ENCODE results near the gene SDR39U1.

SDR39U1 gene

DNA sequence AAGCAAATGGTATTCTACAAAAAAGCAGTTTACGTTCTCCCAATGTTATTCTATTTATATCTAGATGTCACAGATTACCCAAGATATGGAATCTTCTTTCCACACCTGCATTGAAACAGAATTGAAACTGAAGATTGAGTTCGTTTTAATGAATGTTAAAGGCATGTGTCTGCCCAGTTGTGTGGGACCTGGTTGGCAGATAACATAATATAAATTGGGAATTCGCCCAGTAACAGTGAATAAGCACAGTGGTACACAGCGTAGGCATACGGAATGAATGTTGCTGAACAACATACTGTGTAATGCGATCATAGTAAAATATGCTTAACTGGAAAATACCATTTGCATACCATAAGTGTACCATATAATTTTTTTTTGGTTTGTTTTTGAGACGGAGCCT is 8.5 kb downstream of the SDR39U1 start:
- H3K4me3 ChIP-seq (ENCODE audit: low read depth in 1 of 2, low read length in 2 of 2), result no peak overlapping the region
- no peak overlapping the region for H3K27ac ChIP-seq (ENCODE audit: low read depth, low read length)
- peaks cover 34% of the 10 kb centered on the region for H3K4me1 ChIP-seq (ENCODE audit: insufficient read depth, low read length)
- H3K9me3 ChIP-seq (ENCODE audit: low read length), result no peaks in the 10 kb centered on the region
- no peak overlapping the region for H3K9ac ChIP-seq (ENCODE audit: low read length)
- peaks cover 62% of the 10 kb centered on the region for H3K36me3 ChIP-seq (ENCODE audit: insufficient read depth, low read length)
- no peaks in the 10 kb centered on the region for H3K27me3 ChIP-seq (ENCODE audit: control insufficient read depth in 1 of 2, insufficient read depth in 2 of 2, low read length in 2 of 2)

DNA sequence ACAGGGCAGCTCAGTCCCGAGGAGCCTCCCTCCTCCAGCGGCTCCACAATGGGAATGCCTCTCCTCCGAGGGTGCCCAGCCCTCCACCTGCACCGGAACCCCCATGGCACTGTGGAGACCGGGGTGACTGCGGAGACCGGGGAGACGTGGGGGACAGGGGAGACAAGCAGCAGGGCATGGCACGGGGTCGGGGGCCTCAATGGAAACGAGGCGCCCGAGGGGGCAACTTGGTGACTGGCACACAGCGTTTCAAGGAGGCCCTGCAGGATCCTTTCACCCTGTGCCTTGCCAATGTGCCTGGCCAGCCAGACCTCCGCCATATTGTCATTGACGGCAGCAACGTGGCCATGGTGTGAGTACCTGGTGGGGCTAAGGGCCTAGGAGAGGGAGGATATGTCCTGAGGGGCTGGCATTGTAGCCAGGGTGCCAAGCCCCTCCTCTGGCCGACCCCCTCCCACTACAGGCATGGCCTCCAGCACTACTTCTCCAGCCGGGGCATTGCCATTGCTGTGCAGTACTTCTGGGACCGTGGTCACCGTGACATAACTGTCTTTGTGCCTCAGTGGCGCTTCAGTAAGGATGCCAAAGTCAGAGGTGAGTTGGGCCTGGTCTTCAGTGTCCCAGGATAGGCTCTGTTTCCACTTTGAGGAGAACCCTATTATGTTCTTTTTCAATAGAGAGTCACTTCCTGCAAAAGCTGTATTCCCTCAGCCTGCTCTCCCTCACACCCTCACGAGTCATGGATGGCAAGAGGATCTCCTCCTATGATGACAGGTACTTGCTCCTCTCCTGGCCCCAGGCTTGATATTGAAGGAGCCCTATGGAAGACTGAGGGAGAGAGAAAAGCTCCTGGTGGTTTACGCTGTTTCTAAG is 10.1 kb downstream of the SDR39U1 start:
- peak overlapping the region in 1 of 2 donors; percentile 94 for H3K4me3 ChIP-seq (ENCODE audit: low read depth in 1 of 2, low read length in 2 of 2)
- H3K4me1 ChIP-seq (ENCODE audit: insufficient read depth, low read length), result peaks cover 35% of the 10 kb centered on the region
- no peaks in the 10 kb centered on the region for H3K9me3 ChIP-seq (ENCODE audit: low read length)
- no peaks in the 10 kb centered on the region for H3K27me3 ChIP-seq (ENCODE audit: control insufficient read depth in 1 of 2, insufficient read depth in 2 of 2, low read length in 2 of 2)
- H3K27ac ChIP-seq (ENCODE audit: low read depth, low read length), result peak overlapping the region; percentile 14
- peaks cover 47% of the 10 kb centered on the region for H3K36me3 ChIP-seq (ENCODE audit: insufficient read depth, low read length)
- no peak overlapping the region for H3K9ac ChIP-seq (ENCODE audit: low read length)

DNA sequence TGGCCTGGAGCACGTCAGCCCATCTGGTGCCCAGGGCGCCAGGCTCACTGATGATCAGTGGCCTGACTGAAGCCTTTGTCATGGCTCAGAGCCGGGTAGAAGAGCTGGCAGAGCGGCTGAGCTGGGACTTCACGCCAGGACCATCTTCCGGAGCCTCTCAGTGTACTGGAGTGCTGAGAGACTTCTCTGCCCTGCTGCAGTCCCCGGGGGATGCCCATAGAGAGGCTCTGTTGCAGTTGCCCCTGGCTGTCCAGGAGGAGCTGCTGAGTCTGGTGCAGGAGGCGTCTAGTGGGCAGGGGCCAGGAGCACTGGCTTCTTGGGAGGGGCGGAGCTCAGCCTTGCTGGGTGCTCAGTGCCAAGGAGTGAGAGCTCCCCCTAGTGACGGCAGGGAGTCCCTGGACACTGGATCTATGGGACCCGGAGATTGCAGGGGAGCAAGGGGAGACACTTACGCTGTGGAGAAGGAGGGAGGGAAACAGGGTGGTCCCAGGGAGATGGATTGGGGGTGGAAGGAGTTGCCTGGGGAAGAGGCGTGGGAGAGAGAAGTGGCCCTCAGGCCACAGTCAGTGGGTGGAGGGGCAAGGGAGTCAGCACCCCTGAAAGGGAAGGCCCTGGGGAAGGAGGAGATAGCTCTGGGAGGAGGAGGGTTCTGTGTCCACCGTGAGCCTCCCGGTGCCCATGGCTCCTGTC is 10.9 kb downstream of the SDR39U1 start:
- peak overlapping the region; percentile 72 to 94 for H3K4me3 ChIP-seq (ENCODE audit: low read depth in 1 of 2, low read length in 2 of 2)
- H3K9me3 ChIP-seq (ENCODE audit: low read length), result no peaks in the 10 kb centered on the region
- H3K36me3 ChIP-seq (ENCODE audit: insufficient read depth, low read length), result peaks cover 39% of the 10 kb centered on the region
- H3K27me3 ChIP-seq (ENCODE audit: control insufficient read depth in 1 of 2, insufficient read depth in 2 of 2, low read length in 2 of 2), result no peaks in the 10 kb centered on the region
- H3K9ac ChIP-seq (ENCODE audit: low read length), result peak overlapping the region; percentile 100
- peak overlapping the region; percentile 98 for H3K27ac ChIP-seq (ENCODE audit: low read depth, low read length)
- peaks cover 27% of the 10 kb centered on the region for H3K4me1 ChIP-seq (ENCODE audit: insufficient read depth, low read length)

DNA sequence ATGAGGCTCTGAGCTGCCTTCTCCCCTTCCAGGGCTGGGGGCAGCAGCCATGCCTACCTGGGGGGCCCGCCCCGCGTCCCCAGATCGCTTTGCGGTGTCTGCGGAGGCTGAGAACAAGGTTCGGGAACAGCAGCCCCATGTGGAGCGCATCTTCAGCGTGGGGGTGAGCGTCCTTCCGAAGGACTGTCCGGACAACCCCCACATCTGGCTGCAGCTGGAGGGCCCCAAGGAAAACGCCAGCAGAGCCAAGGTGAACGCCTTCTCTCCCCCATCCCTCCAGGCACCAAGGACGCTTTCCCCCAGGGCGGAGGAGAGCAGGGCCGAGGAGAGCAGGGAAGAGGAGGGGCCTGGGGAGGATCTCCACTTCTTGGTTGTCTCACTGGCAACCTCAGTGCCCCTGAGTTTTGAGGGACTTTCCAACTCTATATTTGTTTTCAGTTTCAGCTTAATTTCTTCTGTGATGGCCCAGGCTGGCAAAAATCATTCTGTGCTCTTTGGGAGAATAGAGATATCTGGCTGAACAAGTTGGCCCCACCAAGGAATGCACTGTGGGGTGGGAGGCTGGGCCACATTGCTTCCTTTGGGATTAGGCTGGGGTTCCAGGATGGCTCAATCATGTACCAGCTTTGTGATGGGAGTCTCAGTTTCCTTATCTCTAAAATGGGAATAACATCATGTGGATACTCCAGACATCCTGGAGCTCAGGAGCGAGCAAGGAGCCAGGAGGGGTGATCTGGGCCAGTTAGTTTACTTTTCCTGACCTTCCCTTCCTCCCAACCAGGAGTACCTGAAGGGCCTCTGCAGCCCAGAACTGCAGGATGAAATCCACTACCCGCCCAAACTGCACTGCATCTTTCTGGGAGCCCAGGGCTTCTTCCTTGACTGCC is 11.7 kb downstream of the SDR39U1 start:
- Histone ChIP-seq H3K27me3 (ENCODE audit: control insufficient read depth in 1 of 2, insufficient read depth in 2 of 2, low read length in 2 of 2) (no peaks in the 10 kb centered on the region), H3K9ac (ENCODE audit: low read length) (peak overlapping the region; percentile 100), H3K36me3 (ENCODE audit: insufficient read depth, low read length) (peaks cover 31% of the 10 kb centered on the region), H3K4me3 (ENCODE audit: low read depth in 1 of 2, low read length in 2 of 2) (peak overlapping the region; percentile 72 to 94), H3K9me3 (ENCODE audit: low read length) (no peaks in the 10 kb centered on the region), H3K27ac (ENCODE audit: low read depth, low read length) (peak overlapping the region; percentile 98), H3K4me1 (ENCODE audit: insufficient read depth, low read length) (peaks cover 21% of the 10 kb centered on the region)

DNA sequence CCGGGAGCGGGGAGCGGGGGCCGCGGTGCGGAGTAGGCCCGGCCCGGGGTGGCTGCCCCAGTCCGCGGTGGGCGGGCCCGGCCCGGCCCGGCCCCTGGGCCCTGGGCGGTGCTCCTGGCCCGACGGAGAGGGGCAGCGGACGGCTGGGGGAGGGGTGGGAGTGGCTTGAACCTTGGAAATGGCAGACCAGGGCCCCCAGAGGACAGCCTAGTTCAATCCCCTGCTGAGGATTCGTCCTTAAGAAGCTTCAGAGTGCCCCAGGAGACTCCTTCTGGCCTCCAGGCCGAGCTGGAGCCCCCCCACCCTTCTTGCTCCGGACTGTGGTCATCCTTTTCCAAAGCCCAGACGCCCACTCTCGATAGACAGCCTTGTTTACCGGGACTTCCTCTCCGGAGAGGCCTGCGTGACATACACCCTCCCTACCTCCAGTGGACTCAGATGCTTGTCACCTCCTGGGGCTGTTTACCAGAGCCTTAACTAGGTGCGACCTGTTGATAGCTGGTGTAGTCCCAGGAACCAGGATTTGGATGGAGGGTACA is 12.4 kb downstream of the SDR39U1 start:
- Histone ChIP-seq H3K4me3 (ENCODE audit: low read depth in 1 of 2, low read length in 2 of 2) (peak overlapping the region; percentile 72 to 94), H3K9ac (ENCODE audit: low read length) (peak overlapping the region; percentile 100), H3K27ac (ENCODE audit: low read depth, low read length) (peak overlapping the region; percentile 98), H3K36me3 (ENCODE audit: insufficient read depth, low read length) (peaks cover 26% of the 10 kb centered on the region), H3K9me3 (ENCODE audit: low read length) (no peaks in the 10 kb centered on the region), H3K4me1 (ENCODE audit: insufficient read depth, low read length) (peaks cover 21% of the 10 kb centered on the region), H3K27me3 (ENCODE audit: control insufficient read depth in 1 of 2, insufficient read depth in 2 of 2, low read length in 2 of 2) (no peaks in the 10 kb centered on the region)

DNA sequence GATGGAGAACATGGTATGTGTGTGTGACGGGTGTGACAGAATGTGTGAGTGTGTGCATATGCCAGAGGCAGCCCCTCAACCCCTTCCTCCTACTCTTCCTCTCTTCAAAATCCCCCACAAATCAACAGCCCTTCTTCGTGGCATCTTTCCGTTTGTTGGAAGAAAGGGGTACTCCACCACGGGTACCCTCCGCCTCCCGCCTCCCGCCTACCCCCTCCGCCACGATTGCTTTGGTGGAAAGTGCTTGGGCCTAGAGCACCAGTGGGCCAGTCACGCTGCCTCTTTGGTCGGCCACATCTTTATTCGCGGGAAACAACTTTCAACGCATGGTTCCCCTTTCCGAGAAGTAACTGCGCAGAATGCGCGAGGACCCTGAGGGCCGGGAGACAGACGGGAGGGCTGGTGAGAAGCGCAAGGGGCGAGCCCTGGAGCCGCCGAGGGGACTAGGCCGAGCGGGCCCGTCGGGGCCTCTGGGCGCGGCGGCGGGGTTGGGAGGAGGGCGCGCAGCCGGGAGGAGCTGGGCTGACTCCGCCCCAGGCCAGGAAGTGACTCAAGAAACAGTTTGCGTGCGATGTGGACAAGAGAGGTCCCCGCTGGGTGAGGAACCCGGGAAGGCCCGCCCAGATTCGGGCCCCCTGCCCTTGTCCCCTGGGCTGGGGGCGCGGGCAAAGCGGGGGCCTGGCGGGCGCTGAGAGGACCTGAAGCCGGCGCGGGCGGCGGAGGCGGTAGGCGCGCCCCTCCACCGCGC is 13.0 kb downstream of the SDR39U1 start, which contains the start of the genes CBLN3 and KHNYN:
Gene CBLN3 (minus strand): TSS at position 274 of the 748 bp plus-strand sequence. CDS start 614 bp downstream, outside the sequence.
Gene KHNYN (plus strand): TSS at position 560 of the 748 bp plus-strand sequence. CDS start 777 bp downstream, outside the sequence.
- Histone ChIP-seq H3K27ac (ENCODE audit: low read depth, low read length) (peak within 1 kb of the TSS; percentile 98), H3K4me1 (ENCODE audit: insufficient read depth, low read length) (peaks cover 21% of the 10 kb centered on the region), H3K9me3 (ENCODE audit: low read length) (no peaks in the 10 kb centered on the region), H3K4me3 (ENCODE audit: low read depth in 1 of 2, low read length in 2 of 2) (peak within 1 kb of the TSS; percentile 72 to 94), H3K36me3 (ENCODE audit: insufficient read depth, low read length) (peaks cover 26% of the 10 kb centered on the region), H3K27me3 (ENCODE audit: control insufficient read depth in 1 of 2, insufficient read depth in 2 of 2, low read length in 2 of 2) (no peaks in the 10 kb centered on the region), H3K9ac (ENCODE audit: low read length) (peak within 1 kb of the TSS; percentile 100)

DNA sequence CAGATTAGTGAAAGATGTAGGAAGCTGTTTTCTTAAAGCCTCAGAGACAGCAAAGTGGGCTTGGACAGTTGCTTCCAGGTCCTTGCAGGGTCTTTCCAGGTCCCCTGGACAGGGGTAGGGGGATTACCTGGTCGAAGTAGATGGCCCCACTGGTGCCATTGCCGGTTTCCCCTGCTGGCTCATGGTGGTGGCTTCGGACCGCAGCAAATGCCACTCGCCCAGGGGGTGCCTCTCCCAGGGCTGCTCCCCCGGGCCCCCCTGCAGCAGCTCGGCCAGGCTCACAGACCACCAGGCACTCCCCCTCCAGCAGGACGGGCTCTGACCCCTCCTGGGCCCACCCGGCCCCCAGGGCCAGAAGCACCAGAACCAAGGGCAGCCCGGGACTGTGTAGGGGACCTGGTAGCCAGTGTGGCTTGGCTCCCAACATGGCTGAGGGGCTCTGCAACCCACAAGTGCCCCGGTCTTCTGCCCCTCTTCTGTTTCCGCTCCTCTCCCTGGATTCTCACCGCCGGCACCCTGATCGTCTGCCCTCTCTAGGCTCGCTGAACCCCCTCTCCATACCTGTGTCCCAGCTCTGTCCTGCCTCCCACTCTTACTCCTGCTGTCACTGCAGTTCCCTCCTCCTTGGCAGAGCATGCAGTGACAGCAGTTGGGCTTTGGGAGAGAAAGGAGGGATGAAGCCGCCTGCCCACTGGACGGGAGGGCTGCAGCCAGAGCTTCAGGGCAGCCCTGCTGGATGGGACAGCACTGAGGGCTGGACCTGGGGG is 13.8 kb downstream of the SDR39U1 start:
- H3K36me3 ChIP-seq (ENCODE audit: insufficient read depth, low read length), result peaks cover 26% of the 10 kb centered on the region
- H3K4me1 ChIP-seq (ENCODE audit: insufficient read depth, low read length), result peaks cover 21% of the 10 kb centered on the region
- no peaks in the 10 kb centered on the region for H3K27me3 ChIP-seq (ENCODE audit: control insufficient read depth in 1 of 2, insufficient read depth in 2 of 2, low read length in 2 of 2)
- H3K9ac ChIP-seq (ENCODE audit: low read length), result peak overlapping the region; percentile 57
- H3K9me3 ChIP-seq (ENCODE audit: low read length), result no peaks in the 10 kb centered on the region
- peak overlapping the region; percentile 98 for H3K27ac ChIP-seq (ENCODE audit: low read depth, low read length)
- peak overlapping the region; percentile 7 to 60 for H3K4me3 ChIP-seq (ENCODE audit: low read depth in 1 of 2, low read length in 2 of 2)

DNA sequence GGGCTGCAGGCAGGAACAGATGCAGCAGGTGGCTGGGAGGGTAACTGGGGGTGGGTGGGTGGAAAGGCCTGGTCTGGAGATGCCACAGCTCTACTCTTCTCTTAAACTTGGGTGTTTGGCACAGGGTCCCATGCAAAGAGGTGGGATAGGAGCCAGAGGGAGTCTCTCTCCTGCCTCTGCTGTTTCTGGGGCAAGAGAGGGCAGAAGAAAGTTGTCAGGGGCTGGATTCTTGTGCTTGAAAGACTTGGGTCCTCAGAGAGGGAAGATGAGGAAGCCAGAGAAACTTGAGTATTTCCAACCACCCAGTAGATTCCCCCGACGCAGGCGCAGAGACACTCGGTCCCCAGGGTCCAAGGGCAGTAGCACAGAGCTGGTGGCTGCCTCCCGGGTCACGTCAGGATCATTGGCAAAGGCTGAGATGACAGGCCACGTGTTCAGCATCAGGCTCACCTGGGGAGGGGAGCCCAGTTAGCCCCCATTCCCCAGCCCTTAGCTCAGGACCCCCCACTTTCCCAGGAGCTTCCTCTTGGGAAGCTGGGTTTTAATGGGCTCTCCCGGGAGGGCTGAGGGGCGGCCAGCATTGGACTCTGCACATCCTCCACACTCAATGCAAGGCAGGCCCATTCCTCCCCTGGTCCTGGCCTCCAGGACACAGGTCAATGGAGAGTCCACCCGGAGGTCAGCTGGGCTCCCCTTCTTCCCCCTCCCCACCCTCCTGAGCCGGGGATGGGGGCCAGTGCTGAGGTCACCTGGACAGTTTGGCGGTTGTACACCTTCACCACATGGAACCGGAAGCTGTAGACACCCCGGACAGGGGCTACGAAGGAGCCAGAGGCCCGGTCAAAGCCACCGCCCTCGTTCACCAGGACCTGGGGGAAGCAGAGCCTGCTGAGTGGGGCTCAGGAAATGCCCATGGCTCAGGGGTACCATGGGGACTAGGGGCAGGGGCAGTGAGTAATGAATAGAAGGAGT is 14.8 kb downstream of the SDR39U1 start:
- Histone ChIP-seq H3K9me3 (ENCODE audit: low read length) (no peaks in the 10 kb centered on the region), H3K27me3 (ENCODE audit: control insufficient read depth in 1 of 2, insufficient read depth in 2 of 2, low read length in 2 of 2) (no peaks in the 10 kb centered on the region), H3K27ac (ENCODE audit: low read depth, low read length) (no peak overlapping the region), H3K36me3 (ENCODE audit: insufficient read depth, low read length) (peaks cover 19% of the 10 kb centered on the region), H3K4me1 (ENCODE audit: insufficient read depth, low read length) (peaks cover 21% of the 10 kb centered on the region), H3K9ac (ENCODE audit: low read length) (no peak overlapping the region), H3K4me3 (ENCODE audit: low read depth in 1 of 2, low read length in 2 of 2) (no peak overlapping the region)

DNA sequence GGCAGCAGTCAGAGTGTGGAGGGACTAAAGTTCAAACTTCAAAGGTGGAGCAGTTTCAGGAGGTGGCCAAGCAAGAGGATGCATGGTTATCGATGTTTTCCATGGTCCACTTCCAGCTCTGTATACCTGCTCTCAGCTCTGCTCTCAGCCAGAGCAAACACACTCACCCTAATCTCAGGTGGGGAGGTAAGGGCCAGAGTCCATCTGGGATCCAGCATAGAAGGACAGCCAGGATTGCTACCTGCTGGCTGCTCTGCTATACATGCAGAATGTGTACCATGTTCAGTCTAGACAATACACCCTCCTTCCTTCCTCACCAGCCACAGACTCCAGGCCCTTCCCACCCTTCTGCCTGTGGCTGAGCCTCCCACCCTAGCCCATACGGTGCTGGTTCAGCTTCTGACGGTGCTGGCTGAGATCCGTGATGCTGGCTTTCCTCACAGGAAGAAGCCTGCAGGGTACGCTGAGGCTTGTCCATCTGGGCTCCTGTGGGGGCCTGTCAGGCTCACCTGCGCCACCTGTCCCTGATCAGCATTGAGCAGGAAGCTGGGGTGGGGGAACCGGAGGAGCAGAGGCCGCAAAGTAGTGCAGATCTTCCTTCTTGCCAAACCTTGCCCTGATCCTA is 15.6 kb downstream of the SDR39U1 start:
- H3K27me3 ChIP-seq (ENCODE audit: control insufficient read depth in 1 of 2, insufficient read depth in 2 of 2, low read length in 2 of 2), result no peaks in the 10 kb centered on the region
- no peak overlapping the region for H3K9ac ChIP-seq (ENCODE audit: low read length)
- H3K36me3 ChIP-seq (ENCODE audit: insufficient read depth, low read length), result peaks cover 11% of the 10 kb centered on the region
- H3K9me3 ChIP-seq (ENCODE audit: low read length), result no peaks in the 10 kb centered on the region
- H3K4me3 ChIP-seq (ENCODE audit: low read depth in 1 of 2, low read length in 2 of 2), result no peak overlapping the region
- H3K27ac ChIP-seq (ENCODE audit: low read depth, low read length), result no peak overlapping the region
- peaks cover 20% of the 10 kb centered on the region for H3K4me1 ChIP-seq (ENCODE audit: insufficient read depth, low read length)

Data from muscle layer of colon (tissue), 2 donors.